ENCODE measurements around the gene CSN2. TPM values are rescaled to one million over a fixed set of nuclear protein-coding genes. Genes with fewer than 3 reads are reported as not detected.

Gene CSN2
- total RNA-seq (not detected), polyA plus RNA-seq (not detected)

GRCh38 chr4:69965628-69966027 lies at the start of gene CSN2:
TSS of gene CSN2 (minus strand) at chr4:69965728. CDS start at chr4:69960995, 4,733 bp downstream.
- Histone ChIP-seq H3K27ac (ENCODE audit: low read depth, low read length) (no peak within 1 kb of the TSS), H3K4me1 (ENCODE audit: insufficient read depth, low read length) (no peaks in the 10 kb centered on the region), H3K4me3 (ENCODE audit: low read length in 2 of 2) (no peak within 1 kb of the TSS), H3K36me3 (ENCODE audit: insufficient read depth, low read length) (no peaks in the 10 kb centered on the region), H3K27me3 (ENCODE audit: insufficient read depth, low read length) (no peaks in the 10 kb centered on the region), H3K9me3 (ENCODE audit: control insufficient read depth in 1 of 2, low read length in 2 of 2) (no peaks in the 10 kb centered on the region)
- no peaks in the 10 kb centered on the region for H3K4me1 Mint-ChIP-seq
- intact Hi-C loops (cut with micrococcal nuclease) = no loop called here
- DNase-seq = no peak
- no peaks in the 10 kb centered on the region for H3K27me3 Mint-ChIP-seq
- H3K9me3 Mint-ChIP-seq = peaks cover 0 to 3% (median 0%) of the 10 kb centered on the region in 8 donors
- ChIA-PET POLR2A (ENCODE audit: partially characterized antibody) (no interaction called here), CTCF (ENCODE audit: partially characterized antibody) (no interaction called here)
- H3K36me3 Mint-ChIP-seq = no peaks in the 10 kb centered on the region
- no peak within 1 kb of the TSS for H3K27ac Mint-ChIP-seq
- no peak within 1 kb of the TSS for H3K4me3 Mint-ChIP-seq

- POLR2A ChIA-PET (ENCODE audit: partially characterized antibody) = no interaction called here
Observed at GRCh38 chr4:70008771-70009170, 43.2 kb upstream of the CSN2 start.

GRCh38 chr4:70002507-70002906 lies 37.0 kb upstream of the CSN2 start:
- Histone ChIP-seq H3K9me3 (ENCODE audit: control insufficient read depth in 1 of 2, low read length in 2 of 2) (no peaks in the 10 kb centered on the region), H3K36me3 (ENCODE audit: insufficient read depth, low read length) (no peaks in the 10 kb centered on the region), H3K4me1 (ENCODE audit: insufficient read depth, low read length) (no peaks in the 10 kb centered on the region), H3K4me3 (ENCODE audit: low read length in 2 of 2) (no peak overlapping the region), H3K27me3 (ENCODE audit: insufficient read depth, low read length) (no peaks in the 10 kb centered on the region), H3K27ac (ENCODE audit: low read depth, low read length) (no peak overlapping the region)
- POLR2A ChIA-PET (ENCODE audit: partially characterized antibody) = no interaction called here
- CTCF ChIA-PET (ENCODE audit: partially characterized antibody) = no interaction called here
- no peaks in the 10 kb centered on the region for H3K4me1 Mint-ChIP-seq
- no peak overlapping the region for H3K27ac Mint-ChIP-seq
- no peak overlapping the region for H3K4me3 Mint-ChIP-seq
- no peaks in the 10 kb centered on the region for H3K27me3 Mint-ChIP-seq
- H3K36me3 Mint-ChIP-seq = no peaks in the 10 kb centered on the region
- H3K9me3 Mint-ChIP-seq = peaks cover 0 to 6% (median 0%) of the 10 kb centered on the region in 8 donors
- intact Hi-C loops (cut with micrococcal nuclease) = no loop called here
- no peak for DNase-seq

More at GRCh38 chr4:70008771-70009170, 43.2 kb upstream of the CSN2 start:
- Mint-ChIP-seq H3K9me3 (peaks cover 0 to 4% (median under 1%) of the 10 kb centered on the region in 8 donors), H3K27ac (no peak overlapping the region), H3K36me3 (no peaks in the 10 kb centered on the region), H3K4me1 (no peaks in the 10 kb centered on the region), H3K4me3 (no peak overlapping the region), H3K27me3 (no peaks in the 10 kb centered on the region)
- CTCF ChIA-PET (ENCODE audit: partially characterized antibody) = no interaction called here
- no peaks in the 10 kb centered on the region for H3K9me3 ChIP-seq (ENCODE audit: control insufficient read depth in 1 of 2, low read length in 2 of 2)
- H3K4me3 ChIP-seq (ENCODE audit: low read length in 2 of 2) = no peak overlapping the region
- H3K27me3 ChIP-seq (ENCODE audit: insufficient read depth, low read length) = no peaks in the 10 kb centered on the region
- no peak for DNase-seq
- intact Hi-C loops (cut with micrococcal nuclease) = no loop called here
- no peaks in the 10 kb centered on the region for H3K4me1 ChIP-seq (ENCODE audit: insufficient read depth, low read length)
- no peaks in the 10 kb centered on the region for H3K36me3 ChIP-seq (ENCODE audit: insufficient read depth, low read length)
- H3K27ac ChIP-seq (ENCODE audit: low read depth, low read length) = no peak overlapping the region

- Mint-ChIP-seq H3K4me1 (no peaks in the 10 kb centered on the region), H3K27ac (no peak overlapping the region), H3K36me3 (no peaks in the 10 kb centered on the region), H3K9me3 (peaks cover 0 to 6% (median 0%) of the 10 kb centered on the region in 8 donors), H3K4me3 (no peak overlapping the region), H3K27me3 (no peaks in the 10 kb centered on the region)
- no peak for DNase-seq
- ChIA-PET POLR2A (ENCODE audit: partially characterized antibody) (no interaction called here), CTCF (ENCODE audit: partially characterized antibody) (no interaction called here)
- no peak overlapping the region for H3K4me3 ChIP-seq (ENCODE audit: low read length in 2 of 2)
- no peaks in the 10 kb centered on the region for H3K9me3 ChIP-seq (ENCODE audit: control insufficient read depth in 1 of 2, low read length in 2 of 2)
- no peaks in the 10 kb centered on the region for H3K4me1 ChIP-seq (ENCODE audit: insufficient read depth, low read length)
- H3K27ac ChIP-seq (ENCODE audit: low read depth, low read length) = no peak overlapping the region
- no peaks in the 10 kb centered on the region for H3K36me3 ChIP-seq (ENCODE audit: insufficient read depth, low read length)
- intact Hi-C loops (cut with micrococcal nuclease) = no loop called here
- H3K27me3 ChIP-seq (ENCODE audit: insufficient read depth, low read length) = no peaks in the 10 kb centered on the region
Observed at GRCh38 chr4:70000711-70001110, 35.2 kb upstream of the CSN2 start.

- intact Hi-C loops (cut with micrococcal nuclease) = no loop called here
- Histone ChIP-seq H3K27ac (ENCODE audit: low read depth, low read length) (no peak overlapping the region), H3K9me3 (ENCODE audit: control insufficient read depth in 1 of 2, low read length in 2 of 2) (no peaks in the 10 kb centered on the region), H3K4me3 (ENCODE audit: low read length in 2 of 2) (no peak overlapping the region), H3K36me3 (ENCODE audit: insufficient read depth, low read length) (no peaks in the 10 kb centered on the region), H3K4me1 (ENCODE audit: insufficient read depth, low read length) (no peaks in the 10 kb centered on the region), H3K27me3 (ENCODE audit: insufficient read depth, low read length) (no peaks in the 10 kb centered on the region)
- DNase-seq = no peak
- POLR2A ChIA-PET (ENCODE audit: partially characterized antibody) = no interaction called here
- no peaks in the 10 kb centered on the region for H3K27me3 Mint-ChIP-seq
- no peak overlapping the region for H3K27ac Mint-ChIP-seq
- no peaks in the 10 kb centered on the region for H3K36me3 Mint-ChIP-seq
- CTCF ChIA-PET (ENCODE audit: partially characterized antibody) = no interaction called here
- H3K4me1 Mint-ChIP-seq = no peaks in the 10 kb centered on the region
- peaks cover 0 to 8% (median 0%) of the 10 kb centered on the region in 8 donors for H3K9me3 Mint-ChIP-seq
- H3K4me3 Mint-ChIP-seq = peak overlapping the region in 1 of 8 donors; percentile 7
Observed at GRCh38 chr4:69999420-69999819, 33.9 kb upstream of the CSN2 start.

- DNase-seq = no peak
- Mint-ChIP-seq H3K27me3 (no peaks in the 10 kb centered on the region), H3K4me3 (no peak within 1 kb of the TSS), H3K4me1 (no peaks in the 10 kb centered on the region), H3K36me3 (no peaks in the 10 kb centered on the region), H3K27ac (no peak within 1 kb of the TSS), H3K9me3 (peaks cover 0 to 10% (median 0%) of the 10 kb centered on the region in 8 donors)
- H3K36me3 ChIP-seq (ENCODE audit: insufficient read depth, low read length) = no peaks in the 10 kb centered on the region
- ChIA-PET CTCF (ENCODE audit: partially characterized antibody) (no interaction called here), POLR2A (ENCODE audit: partially characterized antibody) (no interaction called here)
- no peak within 1 kb of the TSS for H3K27ac ChIP-seq (ENCODE audit: low read depth, low read length)
- H3K9me3 ChIP-seq (ENCODE audit: control insufficient read depth in 1 of 2, low read length in 2 of 2) = no peaks in the 10 kb centered on the region
- H3K4me1 ChIP-seq (ENCODE audit: insufficient read depth, low read length) = no peaks in the 10 kb centered on the region
- no peaks in the 10 kb centered on the region for H3K27me3 ChIP-seq (ENCODE audit: insufficient read depth, low read length)
- intact Hi-C loops (cut with micrococcal nuclease) = no loop called here
- no peak within 1 kb of the TSS for H3K4me3 ChIP-seq (ENCODE audit: low read length in 2 of 2)
Observed at GRCh38 chr4:69995526-69996016, 30.0 kb upstream of the CSN2 start, which contains the start of gene STATH. TSS of gene STATH (plus strand) at chr4:69995966. CDS start at chr4:69998438, 2,472 bp downstream.

- Mint-ChIP-seq H3K4me1 (no peaks in the 10 kb centered on the region), H3K9me3 (peaks cover 0 to 10% (median 0%) of the 10 kb centered on the region in 8 donors), H3K27ac (no peak overlapping the region), H3K36me3 (no peaks in the 10 kb centered on the region), H3K4me3 (no peak overlapping the region), H3K27me3 (no peaks in the 10 kb centered on the region)
- H3K9me3 ChIP-seq (ENCODE audit: control insufficient read depth in 1 of 2, low read length in 2 of 2) = no peaks in the 10 kb centered on the region
- no peaks in the 10 kb centered on the region for H3K36me3 ChIP-seq (ENCODE audit: insufficient read depth, low read length)
- intact Hi-C loops (cut with micrococcal nuclease) = no loop called here
- no peak for DNase-seq
- no peak overlapping the region for H3K4me3 ChIP-seq (ENCODE audit: low read length in 2 of 2)
- no peaks in the 10 kb centered on the region for H3K27me3 ChIP-seq (ENCODE audit: insufficient read depth, low read length)
- POLR2A ChIA-PET (ENCODE audit: partially characterized antibody) = no interaction called here
- no peak overlapping the region for H3K27ac ChIP-seq (ENCODE audit: low read depth, low read length)
- H3K4me1 ChIP-seq (ENCODE audit: insufficient read depth, low read length) = no peaks in the 10 kb centered on the region
- CTCF ChIA-PET (ENCODE audit: partially characterized antibody) = no interaction called here
Observed at GRCh38 chr4:69994782-69995181, 29.3 kb upstream of the CSN2 start.

GRCh38 chr4:69991016-69991415 lies 25.5 kb upstream of the CSN2 start:
- no peak for DNase-seq
- no peaks in the 10 kb centered on the region for H3K36me3 ChIP-seq (ENCODE audit: insufficient read depth, low read length)
- POLR2A ChIA-PET (ENCODE audit: partially characterized antibody) = no interaction called here
- no peak overlapping the region for H3K4me3 ChIP-seq (ENCODE audit: low read length in 2 of 2)
- Mint-ChIP-seq H3K9me3 (peaks cover 0 to 3% (median 0%) of the 10 kb centered on the region in 8 donors), H3K36me3 (no peaks in the 10 kb centered on the region), H3K27me3 (no peaks in the 10 kb centered on the region), H3K27ac (no peak overlapping the region), H3K4me1 (no peaks in the 10 kb centered on the region), H3K4me3 (no peak overlapping the region)
- no peaks in the 10 kb centered on the region for H3K4me1 ChIP-seq (ENCODE audit: insufficient read depth, low read length)
- no peak overlapping the region for H3K27ac ChIP-seq (ENCODE audit: low read depth, low read length)
- H3K27me3 ChIP-seq (ENCODE audit: insufficient read depth, low read length) = no peaks in the 10 kb centered on the region
- H3K9me3 ChIP-seq (ENCODE audit: control insufficient read depth in 1 of 2, low read length in 2 of 2) = no peaks in the 10 kb centered on the region
- intact Hi-C loops (cut with micrococcal nuclease) = no loop called here
- CTCF ChIA-PET (ENCODE audit: partially characterized antibody) = no interaction called here
